Peyer's patch (tissue), 4 donors: Measurements from ENCODE around the gene CSF1R.

Experiments used
- POLR2A ChIP-seq, 2 donors: fragments of 450-650 bp; IDR thresholded peaks; one replicate each; pipeline ENCODE4 v1.5.1; 2017; ENCODE audit warnings: antibody characterized with exemption in 2 of 2, mild to moderate bottlenecking in 2 of 2, moderate library complexity in 2 of 2
- TF ChIP-seq, protein P1 (sequence below), 6 experiments: fragments of 450-650 bp in 4 of 6; fragments of 200-600 bp in 2 of 6; sonication (generic) in 1 of 6; IDR thresholded peaks; one replicate each; pipeline ENCODE4 v1.5.1; 2017 to 2019; ENCODE audit warnings: antibody characterized with exemption in 6 of 6, mild to moderate bottlenecking in 3 of 6, moderate library complexity in 1 of 6

DNA sequence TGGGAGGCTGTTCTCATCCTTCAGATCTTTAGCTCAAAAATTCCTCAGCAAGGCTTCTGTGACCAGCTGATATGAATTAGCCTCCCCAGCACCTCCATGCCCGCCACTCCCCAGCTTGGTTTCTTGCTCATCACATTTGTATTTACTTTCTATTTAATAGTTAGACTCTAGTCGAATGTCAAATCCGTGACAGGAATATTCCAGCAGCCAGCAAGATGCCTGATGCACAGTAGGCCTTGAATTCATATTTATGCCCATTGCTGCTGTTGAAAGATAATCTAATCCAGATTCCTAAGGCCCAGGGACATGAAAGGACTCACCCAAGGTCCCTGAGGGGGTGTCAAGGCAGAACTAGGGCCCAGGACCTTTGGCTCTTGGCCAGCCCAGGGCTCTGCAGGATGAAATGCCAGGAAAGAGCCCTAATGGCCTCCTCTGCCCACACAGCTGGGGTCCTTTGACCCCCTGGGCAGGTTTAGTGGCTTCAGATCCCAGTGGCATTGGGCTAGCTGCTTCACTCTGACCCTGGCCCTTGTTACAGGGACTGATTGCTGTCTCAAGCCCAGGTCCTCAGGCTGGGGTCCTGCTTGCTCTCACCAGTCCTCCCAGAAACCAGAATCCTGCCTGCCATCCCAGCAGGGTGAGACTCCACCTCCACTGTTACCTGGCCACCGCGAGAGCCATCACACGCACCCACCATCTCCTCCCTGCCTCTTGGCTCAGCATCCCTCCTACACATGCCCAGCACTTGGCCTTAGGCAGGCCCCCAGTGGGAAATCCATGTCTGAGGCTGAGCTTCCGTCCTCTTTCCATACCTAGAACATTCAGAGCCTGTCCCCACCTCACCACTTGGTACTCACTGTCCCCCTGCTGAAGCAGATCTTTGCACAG, 7.3 kb downstream of the CSF1R start:
- TF ChIP-seq, protein P1, sequence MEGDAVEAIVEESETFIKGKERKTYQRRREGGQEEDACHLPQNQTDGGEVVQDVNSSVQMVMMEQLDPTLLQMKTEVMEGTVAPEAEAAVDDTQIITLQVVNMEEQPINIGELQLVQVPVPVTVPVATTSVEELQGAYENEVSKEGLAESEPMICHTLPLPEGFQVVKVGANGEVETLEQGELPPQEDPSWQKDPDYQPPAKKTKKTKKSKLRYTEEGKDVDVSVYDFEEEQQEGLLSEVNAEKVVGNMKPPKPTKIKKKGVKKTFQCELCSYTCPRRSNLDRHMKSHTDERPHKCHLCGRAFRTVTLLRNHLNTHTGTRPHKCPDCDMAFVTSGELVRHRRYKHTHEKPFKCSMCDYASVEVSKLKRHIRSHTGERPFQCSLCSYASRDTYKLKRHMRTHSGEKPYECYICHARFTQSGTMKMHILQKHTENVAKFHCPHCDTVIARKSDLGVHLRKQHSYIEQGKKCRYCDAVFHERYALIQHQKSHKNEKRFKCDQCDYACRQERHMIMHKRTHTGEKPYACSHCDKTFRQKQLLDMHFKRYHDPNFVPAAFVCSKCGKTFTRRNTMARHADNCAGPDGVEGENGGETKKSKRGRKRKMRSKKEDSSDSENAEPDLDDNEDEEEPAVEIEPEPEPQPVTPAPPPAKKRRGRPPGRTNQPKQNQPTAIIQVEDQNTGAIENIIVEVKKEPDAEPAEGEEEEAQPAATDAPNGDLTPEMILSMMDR (IDR thresholded peaks at IDR 0.05) = no peak
- TF ChIP-seq POLR2A (IDR thresholded peaks at IDR 0.05) = no peak
